ENCODE results near the gene IDI1.

DNA sequence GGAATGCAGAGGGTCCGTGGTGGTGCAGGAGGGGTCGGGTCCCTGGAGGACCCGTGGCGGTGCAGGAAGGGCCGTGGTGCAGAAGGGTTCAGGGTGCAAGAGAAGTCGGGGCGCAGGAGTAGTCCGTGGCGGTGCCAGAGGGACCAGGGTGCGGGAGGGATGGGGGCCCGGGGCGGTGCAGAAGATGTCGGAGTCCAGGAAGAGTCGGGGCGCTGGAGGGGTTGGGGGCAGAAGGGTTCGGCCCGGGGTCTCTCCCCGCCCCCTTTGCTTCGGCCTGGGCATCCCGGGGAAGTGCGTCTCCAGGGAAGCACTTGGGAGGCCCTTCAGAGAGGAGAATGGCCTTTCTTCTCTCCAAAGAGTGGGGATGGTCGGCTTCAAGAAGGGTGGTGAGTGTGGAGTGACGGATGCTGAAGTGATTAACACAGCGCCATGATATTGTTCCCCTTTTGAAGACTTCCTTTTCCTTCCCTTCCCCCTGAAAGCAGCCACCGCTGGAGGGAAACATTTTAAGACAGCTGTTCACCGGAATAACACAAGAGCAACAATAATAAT lies 8.3 kb upstream of the IDI1 start:
- TF ChIP-seq CTBP1 (IDR thresholded peaks at IDR 0.05; ENCODE audit: borderline replicate concordance) (no peak), FOXM1 (IDR thresholded peaks at IDR 0.05; ENCODE audit: borderline replicate concordance) (no peak)

Measured in HEK293T (cell line).